ENCODE data around the gene URB1. TPM values are rescaled to one million over a fixed set of nuclear protein-coding genes. Genes with fewer than 3 reads are reported as not detected.

The URB1 gene
- total and polyA plus RNA-seq, 2 of the 8 experiments (the other 6 are each of a cell fraction or from before 2014, with no cell fraction given), result 8.1 to 28.9 TPM

GRCh38 chr21:32278103-32278502 is 114.7 kb downstream of the URB1 start (continued):
- no peak for TF ChIP-seq CTCF (IDR thresholded peaks at IDR 0.05; ENCODE audit: control extremely low read depth in 1 of 3, insufficient read depth in 1 of 3, low read depth in 1 of 3, low read length in 3 of 3)
- no peak for TF ChIP-seq TEAD4 (IDR thresholded peaks at IDR 0.05; ENCODE audit: low read depth, low read length)
- no peak for TF ChIP-seq POU5F1 (IDR thresholded peaks at IDR 0.05; ENCODE audit: low read depth, low read length)
- no peak for TF ChIP-seq SAP30 (IDR thresholded peaks at IDR 0.05; ENCODE audit: insufficient read depth, insufficient replicate concordance, low read length)
- no peak for TF ChIP-seq CEBPB (IDR thresholded peaks at IDR 0.05; ENCODE audit: low read depth, low read length)
- TF ChIP-seq SIRT6 (IDR thresholded peaks at IDR 0.05; ENCODE audit: low read length), result no peak
- TF ChIP-seq BRCA1 (IDR thresholded peaks at IDR 0.05; ENCODE audit: low read depth, low read length), result no peak
